Hepatocyte (in vitro differentiated cells): ENCODE results near the gene TBC1D8.

Source experiments
- EZH2 ChIP-seq: fragments of 200-600 bp; sonication (generic); IDR thresholded peaks from 2 replicates; pipeline ENCODE4 v1.6.1; 2016; ENCODE audit warnings: antibody characterized with exemption, mild to moderate bottlenecking, borderline replicate concordance
- TF ChIP-seq, protein P1 (sequence below): fragments of 200-600 bp; sonication (generic); IDR thresholded peaks from 2 replicates; pipeline ENCODE4 v1.5.1; 2016; ENCODE audit warnings: antibody characterized with exemption, mild to moderate bottlenecking; ENCODE audit not compliant: poor library complexity

DNA sequence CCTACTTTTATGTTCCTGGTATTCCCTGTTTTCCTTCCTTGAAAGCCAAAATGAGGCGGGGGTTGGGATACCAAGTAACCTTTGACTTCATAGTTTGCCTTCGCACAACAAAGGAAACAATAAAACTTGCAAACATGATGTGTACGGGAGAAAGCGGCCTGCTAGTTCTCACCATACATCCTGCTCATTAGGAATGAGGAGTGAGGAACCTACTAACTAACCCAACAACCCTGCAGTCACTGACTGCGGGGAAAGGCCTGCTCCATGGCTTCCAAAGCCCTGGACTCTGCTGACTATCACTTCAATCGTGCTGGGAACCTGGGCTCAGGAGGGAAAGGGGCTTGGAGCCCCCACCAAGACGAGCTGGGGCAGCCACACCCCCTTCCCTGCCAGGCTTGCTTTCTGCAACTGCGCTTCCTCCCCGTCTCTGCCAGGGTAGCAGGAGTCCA lies 124.9 kb downstream of the TBC1D8 start:
- TF ChIP-seq, protein P1, sequence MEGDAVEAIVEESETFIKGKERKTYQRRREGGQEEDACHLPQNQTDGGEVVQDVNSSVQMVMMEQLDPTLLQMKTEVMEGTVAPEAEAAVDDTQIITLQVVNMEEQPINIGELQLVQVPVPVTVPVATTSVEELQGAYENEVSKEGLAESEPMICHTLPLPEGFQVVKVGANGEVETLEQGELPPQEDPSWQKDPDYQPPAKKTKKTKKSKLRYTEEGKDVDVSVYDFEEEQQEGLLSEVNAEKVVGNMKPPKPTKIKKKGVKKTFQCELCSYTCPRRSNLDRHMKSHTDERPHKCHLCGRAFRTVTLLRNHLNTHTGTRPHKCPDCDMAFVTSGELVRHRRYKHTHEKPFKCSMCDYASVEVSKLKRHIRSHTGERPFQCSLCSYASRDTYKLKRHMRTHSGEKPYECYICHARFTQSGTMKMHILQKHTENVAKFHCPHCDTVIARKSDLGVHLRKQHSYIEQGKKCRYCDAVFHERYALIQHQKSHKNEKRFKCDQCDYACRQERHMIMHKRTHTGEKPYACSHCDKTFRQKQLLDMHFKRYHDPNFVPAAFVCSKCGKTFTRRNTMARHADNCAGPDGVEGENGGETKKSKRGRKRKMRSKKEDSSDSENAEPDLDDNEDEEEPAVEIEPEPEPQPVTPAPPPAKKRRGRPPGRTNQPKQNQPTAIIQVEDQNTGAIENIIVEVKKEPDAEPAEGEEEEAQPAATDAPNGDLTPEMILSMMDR: no peak
- no peak for TF ChIP-seq EZH2
